Fibroblast of villous mesenchyme (primary cell): Measurements from ENCODE around the gene KANK2. TPM values are rescaled to one million over a fixed set of nuclear protein-coding genes. Genes with fewer than 3 reads are reported as not detected.
A peak's percentile ranks its signal among the peaks of the same experiment; 100 is the strongest.

Experiments
- DNase-seq: peaks from one replicate; pipeline ENCODE4 v3.0.0-alpha.2; 2010; ENCODE audit warnings: low read depth
- H3K4me3 ChIP-seq: 2 replicates; pipeline ENCODE4 v1.5.1; 2011; ENCODE audit warnings: low read depth, mild to moderate bottlenecking, low read length
- total RNA-seq: library from RNA; depleted of rRNA; stranded (reverse); fragments of >200 nt; gene quantifications from 2 replicates; pipeline ENCODE4 v1.2.3, GENCODE V29; 2012
- TF ChIP-seq, protein P1 (sequence below): IDR thresholded peaks from 2 replicates; pipeline ENCODE4 v1.5.1; 2012; ENCODE audit warnings: low read depth, mild to moderate bottlenecking, low read length; ENCODE audit not compliant: insufficient read depth

KANK2 gene
- total RNA-seq, 1 donor, result 253 TPM

GRCh38 chr19:11234486-11235075 is 37.2 kb upstream of the KANK2 start:
- DNase-seq, result no peak
- H3K4me3 ChIP-seq, result no peak overlapping the region
- TF ChIP-seq, protein P1, sequence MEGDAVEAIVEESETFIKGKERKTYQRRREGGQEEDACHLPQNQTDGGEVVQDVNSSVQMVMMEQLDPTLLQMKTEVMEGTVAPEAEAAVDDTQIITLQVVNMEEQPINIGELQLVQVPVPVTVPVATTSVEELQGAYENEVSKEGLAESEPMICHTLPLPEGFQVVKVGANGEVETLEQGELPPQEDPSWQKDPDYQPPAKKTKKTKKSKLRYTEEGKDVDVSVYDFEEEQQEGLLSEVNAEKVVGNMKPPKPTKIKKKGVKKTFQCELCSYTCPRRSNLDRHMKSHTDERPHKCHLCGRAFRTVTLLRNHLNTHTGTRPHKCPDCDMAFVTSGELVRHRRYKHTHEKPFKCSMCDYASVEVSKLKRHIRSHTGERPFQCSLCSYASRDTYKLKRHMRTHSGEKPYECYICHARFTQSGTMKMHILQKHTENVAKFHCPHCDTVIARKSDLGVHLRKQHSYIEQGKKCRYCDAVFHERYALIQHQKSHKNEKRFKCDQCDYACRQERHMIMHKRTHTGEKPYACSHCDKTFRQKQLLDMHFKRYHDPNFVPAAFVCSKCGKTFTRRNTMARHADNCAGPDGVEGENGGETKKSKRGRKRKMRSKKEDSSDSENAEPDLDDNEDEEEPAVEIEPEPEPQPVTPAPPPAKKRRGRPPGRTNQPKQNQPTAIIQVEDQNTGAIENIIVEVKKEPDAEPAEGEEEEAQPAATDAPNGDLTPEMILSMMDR, result no peak

DNA sequence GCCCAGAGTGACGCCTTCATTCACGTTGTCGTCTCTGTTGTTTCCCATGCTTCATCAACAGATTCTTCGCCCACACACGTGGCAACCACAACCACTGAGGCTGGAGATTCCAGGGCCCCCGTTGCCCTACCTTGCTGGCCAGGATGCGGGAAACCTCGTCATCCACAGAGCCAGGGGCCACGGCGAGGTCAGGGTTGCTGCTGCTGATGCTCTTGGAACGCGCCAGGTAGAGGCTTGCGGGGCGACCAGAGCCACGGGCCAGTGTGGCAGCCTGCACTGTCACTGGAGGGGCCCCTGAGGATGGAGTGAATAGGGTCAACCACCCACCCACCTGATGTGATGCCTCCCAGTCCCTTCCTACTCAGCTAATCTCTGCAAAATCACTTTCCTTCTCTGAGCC is 35.7 kb upstream of the KANK2 start:
- H3K4me3 ChIP-seq, result no peak overlapping the region
- TF ChIP-seq, protein P1, result no peak
- no peak for DNase-seq

DNA sequence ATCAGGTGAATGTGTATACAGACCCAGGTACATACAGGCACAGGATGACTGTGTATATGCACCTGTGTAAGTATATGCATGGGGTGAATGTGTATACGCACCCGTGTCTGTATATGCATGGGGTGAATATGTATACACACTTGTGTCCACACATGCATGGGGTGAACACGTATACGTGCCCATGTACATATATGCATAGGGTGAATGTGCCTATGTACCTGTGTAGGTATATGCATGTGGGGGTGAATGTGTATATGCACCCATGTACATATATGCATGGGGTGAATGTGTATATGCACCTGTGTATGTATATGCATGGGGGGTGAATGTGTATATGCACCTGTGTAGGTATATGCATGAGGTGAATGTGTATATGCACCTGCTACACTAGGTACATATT is 35.2 kb upstream of the KANK2 start:
- H3K4me3 ChIP-seq, result no peak overlapping the region
- no peak for DNase-seq
- TF ChIP-seq, protein P1, result no peak

DNA sequence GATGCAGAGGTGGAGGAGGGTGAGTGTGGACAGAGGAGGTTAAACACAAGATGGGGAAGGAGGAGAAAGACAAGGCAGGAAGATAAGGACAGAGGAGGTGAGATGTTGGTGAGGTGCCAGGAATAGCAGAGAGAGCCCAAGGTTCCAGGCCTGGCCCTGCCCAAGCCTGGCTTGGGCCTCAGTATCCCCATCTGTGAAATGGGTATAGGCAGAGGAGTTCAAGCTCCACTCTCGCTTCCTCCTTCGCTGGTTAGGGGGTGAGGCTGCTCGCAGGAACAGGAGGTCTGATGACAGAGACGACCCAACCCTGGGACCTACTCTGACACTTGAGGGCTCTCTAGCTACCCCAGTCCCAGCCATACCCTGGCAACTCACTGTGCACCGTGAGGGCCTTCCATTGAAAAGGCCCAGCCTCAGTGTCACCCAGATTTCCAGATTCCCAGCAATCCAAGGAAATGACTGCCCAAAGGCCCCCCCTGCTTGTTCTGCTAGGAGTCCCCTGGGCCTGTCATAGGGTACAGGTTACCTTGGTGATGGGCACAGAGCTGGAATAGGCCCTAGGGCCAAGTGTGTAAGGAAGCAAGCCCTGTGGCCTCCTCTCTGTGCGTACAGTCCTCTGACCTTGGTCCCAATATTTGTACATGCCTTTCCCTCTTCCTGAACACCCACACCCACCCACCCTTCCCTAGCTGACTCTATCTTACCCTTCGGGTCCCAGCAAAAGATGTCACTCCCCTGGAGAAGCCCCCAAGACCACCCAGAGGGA is 33.5 kb upstream of the KANK2 start:
- no peak overlapping the region for H3K4me3 ChIP-seq
- TF ChIP-seq, protein P1, result no peak
- no peak for DNase-seq

- DNase-seq, result no peak
Observed at GRCh38 chr19:11227195-11227886, 30.0 kb upstream of the KANK2 start.

GRCh38 chr19:11226716-11227166 is 29.4 kb upstream of the KANK2 start:
- TF ChIP-seq, protein P1, result no peak
- no peak overlapping the region for H3K4me3 ChIP-seq
- no peak for DNase-seq

More at GRCh38 chr19:11227195-11227886, 30.0 kb upstream of the KANK2 start:
- no peak overlapping the region for H3K4me3 ChIP-seq
- TF ChIP-seq, protein P1, result peak; percentile 4
